K562 (cell line): ENCODE data around the gene PDE11A. TPM values are rescaled to one million over a fixed set of nuclear protein-coding genes. Genes with fewer than 3 reads are reported as not detected.

ENCODE experiments used
- ATAC-seq: fragments of 200-7000 bp; cut with Tn5 transposase; 3 replicates; pipeline ENCODE4 v1.9.1; 2020; ENCODE audit warnings: moderate library complexity
- BruUV-seq: library from RNA; stranded (reverse); fragments of 400-500 nt; replicated peaks from 2 replicates; lab custom pipeline; 2021; lab: Mats Ljungman, UMichigan
- CTCF ChIA-PET: fragments of 300-600 bp; formaldehyde crosslinking; extraction: SDS; loops from one replicate; lab custom pipeline; 2021; ENCODE audit warnings: low intra/inter-chr PET ratio; lab: Yijun Ruan, JAX
- POLR2A ChIA-PET: fragments of 300-600, 350-650 bp; sonication (Branson Sonifier 250); formaldehyde crosslinking; extraction: SDS; loops from one replicate; lab custom pipeline; 2021; ENCODE audit warnings: antibody characterized with exemption, inconsistent platforms; lab: Yijun Ruan, JAX
- DNase-seq, 4 experiments: peaks; one replicate each; pipeline versions ENCODE4 v3.0.0 to v3.0.0-alpha.2; 2011 to 2018; ENCODE audit warnings: low spot score in 3 of 4, mixed read lengths in 3 of 4; ENCODE audit errors: extremely low read depth in 1 of 4
- FAIRE-seq: peaks from 2 replicates; lab custom pipeline; 2011; peaks lifted over from hg19 to GRCh38; lab: Jason Lieb, UNC
- H2AFZ ChIP-seq: 2 replicates; pipeline ENCODE4 v1.6.0; 2011; ENCODE audit warnings: low read depth, low read length, control low read depth, inconsistent platforms
- H3K27ac ChIP-seq: fragments of 200-600 bp; 3 replicates; pipeline ENCODE4 v1.8.0; 2011; ENCODE audit warnings: low read depth, mild to moderate bottlenecking, control low read depth, inconsistent platforms, low read length, moderate library complexity, mixed read lengths; ENCODE audit errors: extremely low read depth
- H3K27me3 ChIP-seq, 2 experiments: fragments of 300-600 bp in 1 of 2; 2 replicates in 1 of 2; 3 replicates in 1 of 2; pipeline versions ENCODE4 v1.6.0 to v1.8.0; 2011; ENCODE audit warnings: inconsistent platforms in 2 of 2, low read length in 2 of 2, mild to moderate bottlenecking in 1 of 2, mixed read lengths in 1 of 2, moderate library complexity in 1 of 2; ENCODE audit not compliant: control insufficient read depth in 2 of 2, insufficient read depth in 2 of 2
- H3K36me3 ChIP-seq: fragments of 300-600 bp; 3 replicates; pipeline ENCODE4 v1.8.0; 2011; ENCODE audit warnings: mild to moderate bottlenecking, low read length, inconsistent platforms; ENCODE audit not compliant: control insufficient read depth, insufficient read depth
- H3K4me1 ChIP-seq, 2 experiments: fragments of 200-600 bp in 1 of 2; replicated peaks in 1 of 2; 2 replicates in 1 of 2; 3 replicates in 1 of 2; pipeline versions ENCODE4 v1.5.1 to v1.8.0; 2011; ENCODE audit warnings: inconsistent platforms in 2 of 2, low read length in 2 of 2, mild to moderate bottlenecking in 1 of 2, mixed read lengths in 1 of 2, moderate library complexity in 1 of 2; ENCODE audit not compliant: control insufficient read depth in 2 of 2, insufficient read depth in 2 of 2
- H3K4me2 ChIP-seq: 2 replicates; pipeline ENCODE4 v1.6.1; 2011; ENCODE audit warnings: low read length, control low read depth, inconsistent platforms, mixed read lengths; ENCODE audit not compliant: insufficient read depth
- H3K4me3 ChIP-seq: fragments of 200-600 bp; sonication (generic), shearing (Covaris generic); 2 replicates; pipeline ENCODE4 v1.5.1; 2016; ENCODE audit warnings: control low read depth, inconsistent platforms
- H3K79me2 ChIP-seq: fragments of 200-600 bp; 3 replicates; pipeline ENCODE4 v1.8.0; 2011; ENCODE audit warnings: low read length, inconsistent platforms; ENCODE audit not compliant: control insufficient read depth, insufficient read depth
- H3K9ac ChIP-seq, 2 experiments: 2 replicates each; pipeline versions ENCODE4 v1.6.0 to v1.6.1; 2011; ENCODE audit warnings: low read depth in 2 of 2, low read length in 2 of 2, control low read depth in 1 of 2, inconsistent platforms in 1 of 2, mild to moderate bottlenecking in 1 of 2, mixed read lengths in 1 of 2; ENCODE audit not compliant: insufficient read depth in 1 of 2
- H3K9me1 ChIP-seq: one replicate; pipeline ENCODE4 v1.6.0; 2011; ENCODE audit warnings: inconsistent platforms, mild to moderate bottlenecking, low read length, moderate library complexity; ENCODE audit not compliant: control insufficient read depth, insufficient read depth
- H3K9me3 ChIP-seq: replicated peaks from 2 replicates; pipeline ENCODE4 v1.5.1; 2011; ENCODE audit warnings: low read depth, low read length, inconsistent platforms; ENCODE audit not compliant: control insufficient read depth, insufficient read depth
- H4K20me1 ChIP-seq: replicated peaks from 2 replicates; pipeline ENCODE4 v1.6.1; 2011; ENCODE audit warnings: low read length, inconsistent platforms, mixed read lengths; ENCODE audit not compliant: control insufficient read depth, insufficient read depth
- HEY1 ChIP-seq: fragments of 250-450 bp; sonication (Bioruptor Pico); IDR thresholded peaks from 2 replicates; pipeline ENCODE4 v1.5.0; 2020; ENCODE audit warnings: mild to moderate bottlenecking, moderate library complexity, borderline replicate concordance
- HOXB6 ChIP-seq: fragments of 250-450 bp; sonication (Bioruptor Pico); IDR thresholded peaks from 2 replicates; pipeline ENCODE4 v1.5.1; 2022; ENCODE audit warnings: mild to moderate bottlenecking, borderline replicate concordance
- IFI16 ChIP-seq: fragments of 250-450 bp; sonication (Bioruptor Pico); IDR thresholded peaks from 2 replicates; pipeline ENCODE4 v2.1.2; 2022; ENCODE audit warnings: mild to moderate bottlenecking, inconsistent platforms
- KLF13 ChIP-seq: fragments of 450-650 bp; IDR thresholded peaks from 2 replicates; pipeline ENCODE4 v1.6.1; 2016; ENCODE audit warnings: missing genetic modification characterization, low read depth, mild to moderate bottlenecking, missing compliant biosample characterization, moderate library complexity, borderline replicate concordance
- MAFF ChIP-seq: IDR thresholded peaks from 2 replicates; pipeline ENCODE4 v1.6.1; 2012; ENCODE audit warnings: low read length, improper control_type of control experiment
- MLLT1 ChIP-seq, 2 experiments: fragments of 450-650 bp; IDR thresholded peaks; 2 replicates each; pipeline ENCODE4 v1.6.1; 2016
- NBN ChIP-seq: fragments of 450-650 bp; IDR thresholded peaks from 2 replicates; pipeline ENCODE4 v1.6.1; 2016; ENCODE audit warnings: low read depth, mild to moderate bottlenecking
- NCOA4 ChIP-seq: fragments of 450-650 bp; IDR thresholded peaks from 2 replicates; pipeline ENCODE4 v1.6.1; 2018; ENCODE audit warnings: mild to moderate bottlenecking; ENCODE audit not compliant: partially characterized antibody
- PHTF2 ChIP-seq: fragments of 250-450 bp; sonication (Bioruptor Pico); IDR thresholded peaks from 2 replicates; pipeline ENCODE4 v1.5.0; 2021; ENCODE audit warnings: mild to moderate bottlenecking
- RBM22 ChIP-seq: fragments of 200-400 bp; formaldehyde crosslinking; IDR thresholded peaks from 2 replicates; pipeline ENCODE4 v1.6.1; 2018; ENCODE audit warnings: low read length, low read depth; ENCODE audit not compliant: poor library complexity, severe bottlenecking
- TAF7 ChIP-seq: fragments of 450-650 bp; IDR thresholded peaks from 2 replicates; pipeline ENCODE4 v1.6.1; 2016; ENCODE audit warnings: missing genetic modification characterization, missing compliant biosample characterization
- TOE1 ChIP-seq, 2 experiments: fragments of 450-650 bp in 1 of 2; sonication (generic) in 1 of 2; formaldehyde crosslinking in 1 of 2; IDR thresholded peaks; 2 replicates each; pipeline versions ENCODE4 v1.7.1 to v1.8.0; 2016 to 2022; ENCODE audit warnings: borderline replicate concordance in 2 of 2, mild to moderate bottlenecking in 2 of 2, antibody characterized with exemption in 1 of 2, inconsistent platforms in 1 of 2, low read depth in 1 of 2, missing genetic modification reagents in 1 of 2, moderate library complexity in 1 of 2
- ZBTB9 ChIP-seq: fragments of 450-650 bp; formaldehyde crosslinking; IDR thresholded peaks from 2 replicates; pipeline ENCODE4 v1.4.0; 2020; ENCODE audit warnings: mild to moderate bottlenecking, moderate library complexity
- ZNF140 ChIP-seq: fragments of 250-450 bp; sonication (Bioruptor Pico); IDR thresholded peaks from 2 replicates; pipeline ENCODE4 v1.8.0; 2021; ENCODE audit warnings: moderate library complexity, mild to moderate bottlenecking, inconsistent platforms
- ZNF280A ChIP-seq: fragments of 450-650 bp; IDR thresholded peaks from 2 replicates; pipeline ENCODE4 v1.6.1; 2018; ENCODE audit warnings: mild to moderate bottlenecking, low read depth; ENCODE audit not compliant: partially characterized antibody
- WGBS: fragments of 100-300 bp; shearing (Covaris generic); methylation state at CpG from one replicate; pipeline ENCODE4 v1.1.6; 2016; ENCODE audit warnings: low coverage, mixed read lengths; ENCODE audit not compliant: insufficient coverage; ENCODE audit errors: missing lambda C conversion rate; 5-methylcytosine and 5-hydroxymethylcytosine counted together
- in situ Hi-C: fragments of 300-500 bp; cut with MboI; formaldehyde crosslinking; loops from 4 replicates; pipeline ENCODE4 v1.15.0; 2018; ENCODE audit warnings: inconsistent platforms, mixed read lengths
- intact Hi-C: fragments of 100-400 bp; cut with micrococcal nuclease; formaldehyde crosslinking; loops from 2 replicates; pipeline ENCODE4 v1.14.2; 2022
- polyA plus RNA-seq, 8 experiments: library from polyadenylated mRNA; depleted of rRNA in 4 of 8; stranded (reverse) in 5 of 8; unstranded in 3 of 8; fragments of >200 nt; fragmentation: Nextera tagmentation in 2 of 8; fragmentation: Illumina TruSeq in 1 of 8; extraction: Ambion mirVana in 2 of 8; extraction: Trizol in 1 of 8; gene quantifications; 2 replicates each; pipeline versions ENCODE4 v1.2.1 to v1.2.3, GENCODE V29; 2011 to 2014; ENCODE audit warnings: inconsistent platforms in 1 of 8, missing spikeins in 1 of 8
- total RNA-seq, 7 experiments: library from RNA; depleted of rRNA in 6 of 7; stranded (reverse); fragments of >200 nt in 6 of 7; fragmentation: Illumina TruSeq in 2 of 7; extraction: Trizol in 2 of 7; gene quantifications; 2 replicates each; pipeline versions ENCODE4 v1.2.1 to v1.2.3, GENCODE V29; 2011 to 2021; ENCODE audit warnings: low replicate concordance in 1 of 7

Gene PDE11A
- total and polyA plus RNA-seq, 9 of the 15 experiments (the other 6 are each of a cell fraction or from before 2014, with no cell fraction given) = 3.2 to 22.1 (median 5.7) TPM

- DNase-seq (no peak), FAIRE-seq (no peak), ATAC-seq (no peak)
- Histone ChIP-seq H3K4me2 (no peak overlapping the region), H3K36me3 (no peaks in the 10 kb centered on the region), H3K4me1 (no peaks in the 10 kb centered on the region), H3K9me1 (no peaks in the 10 kb centered on the region), H3K4me3 (no peak overlapping the region), H2AFZ (no peak overlapping the region), H3K9me3 (no peaks in the 10 kb centered on the region), H3K79me2 (no peaks in the 10 kb centered on the region)
- in situ Hi-C loops (no loop called here), intact Hi-C loops (no loop called here)
- WGBS = 0% methylated on average over 4 of the region's 4 CpGs
- no TSS peak for BruUV-seq
- POLR2A ChIA-PET = no interaction called here
- TF ChIP-seq TOE1 (IDR thresholded peaks at IDR 0.05; ENCODE audit: borderline replicate concordance) = no peak
- no peak for TF ChIP-seq TOE1 (CRISPR knock-in tag; IDR thresholded peaks at IDR 0.05; ENCODE audit: borderline replicate concordance, low read depth)
- no peak for TF ChIP-seq HEY1 (CRISPR knock-in tag)
- TF ChIP-seq IFI16 (CRISPR knock-in tag) = no peak
- TF ChIP-seq MLLT1 (IDR thresholded peaks at IDR 0.05) = no peak
- TF ChIP-seq NBN = no peak
- no peak for TF ChIP-seq KLF13
- no peak for TF ChIP-seq ZNF280A
- no peak for TF ChIP-seq HOXB6
- no peak for TF ChIP-seq ZBTB9
- TF ChIP-seq PHTF2 = no peak
- no peak for TF ChIP-seq NCOA4
- TF ChIP-seq ZNF140 (CRISPR knock-in tag) = no peak
- TF ChIP-seq MAFF = no peak
- no peak for TF ChIP-seq TAF7 (tag)
- no peak for TF ChIP-seq RBM22
- TF ChIP-seq, all 486 proteins: peak for 0
- Histone ChIP-seq H4K20me1 (no peaks in the 10 kb centered on the region), H3K9ac (no peak overlapping the region), H3K27ac (no peak overlapping the region), H3K27me3 (no peaks in the 10 kb centered on the region)
- CTCF ChIA-PET = no interaction called here
These were observed 255.3 kb downstream of the PDE11A start for GRCh38 chr2:177817300-177817699.
